PC-9 (cell line): ENCODE data around the gene CARD6. TPM values are rescaled to one million over a fixed set of nuclear protein-coding genes. Genes with fewer than 3 reads are reported as not detected.
"Not testable (repeated sequence)": the region's sequence is repeated elsewhere in the genome, so short reads cannot be mapped to it uniquely, and the experiment has no call there.

Experiments used
- Bru-seq: library from RNA; stranded (reverse); fragments of 400-500 nt; gene quantifications from one replicate; lab custom pipeline; 2021; lab: Mats Ljungman, UMichigan
- BruChase-seq, 2 experiments: library from RNA; stranded (reverse); fragments of 400-500 nt; gene quantifications; one replicate each; lab custom pipeline; 2021; lab: Mats Ljungman, UMichigan
- BruUV-seq: library from RNA; stranded (reverse); fragments of 400-500 nt; replicated peaks from 2 replicates; lab custom pipeline; 2021; lab: Mats Ljungman, UMichigan
- CTCF ChIA-PET: fragments of 300-600 bp; sonication (Branson Sonifier 250); formaldehyde crosslinking; loops from one replicate; lab custom pipeline; 2022; ENCODE audit warnings: antibody characterized with exemption; lab: Charles Lee
- POLR2A ChIA-PET: fragments of 300-600 bp; sonication (Branson Sonifier 250); formaldehyde crosslinking; loops from one replicate; lab custom pipeline; 2022; ENCODE audit warnings: antibody characterized with exemption; ENCODE audit not compliant: unreplicated experiment; lab: Charles Lee
- DNase-seq, 2 experiments: peaks; one replicate each; pipeline versions ENCODE4 v3.0.0 to v3.0.0-alpha.2; 2015 to 2022; ENCODE audit warnings: mixed read lengths in 1 of 2
- H2AFZ ChIP-seq: fragments of 200-600 bp; sonication (generic); 2 replicates; pipeline ENCODE4 v1.8.1; 2017; ENCODE audit warnings: antibody characterized with exemption
- H3F3A ChIP-seq: fragments of 200-600 bp; sonication (generic); 2 replicates; pipeline ENCODE4 v1.8.1; 2017; ENCODE audit warnings: antibody characterized with exemption, mild to moderate bottlenecking, low read depth; ENCODE audit not compliant: insufficient read depth
- H3K27ac ChIP-seq: fragments of 200-600 bp; sonication (generic); 2 replicates; pipeline ENCODE4 v1.6.1; 2016; ENCODE audit warnings: mixed run types
- H3K27me3 ChIP-seq: fragments of 200-600 bp; sonication (generic); 2 replicates; pipeline ENCODE4 v1.6.1; 2016; ENCODE audit warnings: low read depth, mixed run types; ENCODE audit not compliant: insufficient read depth
- H3K36me3 ChIP-seq: fragments of 200-600 bp; sonication (generic); 2 replicates; pipeline ENCODE4 v1.6.1; 2016; ENCODE audit warnings: low read depth, mixed run types
- H3K4me1 ChIP-seq: fragments of 200-600 bp; sonication (generic); replicated peaks from 2 replicates; pipeline ENCODE4 v1.6.1; 2016; ENCODE audit warnings: mixed run types; ENCODE audit not compliant: insufficient read depth
- H3K4me2 ChIP-seq: fragments of 200-600 bp; sonication (generic); 2 replicates; pipeline ENCODE4 v1.6.1; 2017; ENCODE audit warnings: mixed run types
- H3K4me3 ChIP-seq: fragments of 200-600 bp; sonication (generic); 2 replicates; pipeline ENCODE4 v1.6.1; 2016; ENCODE audit warnings: mixed run types
- H3K79me2 ChIP-seq: fragments of 200-600 bp; sonication (generic); 2 replicates; pipeline ENCODE4 v1.6.1; 2017; ENCODE audit warnings: low read depth, mixed run types
- H3K9me2 ChIP-seq: fragments of 200-600 bp; sonication (generic); 2 replicates; pipeline ENCODE4 v1.8.1; 2017; ENCODE audit warnings: mild to moderate bottlenecking; ENCODE audit not compliant: insufficient read depth
- H3K9me3 ChIP-seq: fragments of 200-600 bp; sonication (generic); 2 replicates; pipeline ENCODE4 v1.8.1; 2016; ENCODE audit warnings: low read depth; ENCODE audit not compliant: insufficient read depth
- H4K20me1 ChIP-seq: fragments of 200-600 bp; sonication (generic); 2 replicates; pipeline ENCODE4 v1.8.1; 2017; ENCODE audit not compliant: insufficient read depth
- EZH2 ChIP-seq: fragments of 200-600 bp; sonication (generic); IDR thresholded peaks from 2 replicates; pipeline ENCODE4 v1.8.0; 2017; ENCODE audit warnings: antibody characterized with exemption, low read depth
- intact Hi-C: fragments of 100-400 bp; cut with micrococcal nuclease; formaldehyde crosslinking; loops from one replicate; pipeline ENCODE4 v1.10.0; 2022; ENCODE audit not compliant: unreplicated experiment
- long read RNA-seq: library from polyadenylated mRNA; stranded (forward); transcript quantifications from one replicate; pipeline ENCODE4 v2.0.0, GENCODE V29; 2022
- total RNA-seq: library from RNA; stranded (reverse); gene quantifications from 2 replicates; pipeline ENCODE4 v1.2.3, GENCODE V29; 2021
- TF ChIP-seq, protein P1 (sequence below): fragments of 200-600 bp; sonication (generic); conservative IDR thresholded peaks from 2 replicates; pipeline ENCODE4 v1.6.1; 2017; ENCODE audit warnings: mixed run types, antibody characterized with exemption, mild to moderate bottlenecking, moderate library complexity

Gene CARD6, protein sequence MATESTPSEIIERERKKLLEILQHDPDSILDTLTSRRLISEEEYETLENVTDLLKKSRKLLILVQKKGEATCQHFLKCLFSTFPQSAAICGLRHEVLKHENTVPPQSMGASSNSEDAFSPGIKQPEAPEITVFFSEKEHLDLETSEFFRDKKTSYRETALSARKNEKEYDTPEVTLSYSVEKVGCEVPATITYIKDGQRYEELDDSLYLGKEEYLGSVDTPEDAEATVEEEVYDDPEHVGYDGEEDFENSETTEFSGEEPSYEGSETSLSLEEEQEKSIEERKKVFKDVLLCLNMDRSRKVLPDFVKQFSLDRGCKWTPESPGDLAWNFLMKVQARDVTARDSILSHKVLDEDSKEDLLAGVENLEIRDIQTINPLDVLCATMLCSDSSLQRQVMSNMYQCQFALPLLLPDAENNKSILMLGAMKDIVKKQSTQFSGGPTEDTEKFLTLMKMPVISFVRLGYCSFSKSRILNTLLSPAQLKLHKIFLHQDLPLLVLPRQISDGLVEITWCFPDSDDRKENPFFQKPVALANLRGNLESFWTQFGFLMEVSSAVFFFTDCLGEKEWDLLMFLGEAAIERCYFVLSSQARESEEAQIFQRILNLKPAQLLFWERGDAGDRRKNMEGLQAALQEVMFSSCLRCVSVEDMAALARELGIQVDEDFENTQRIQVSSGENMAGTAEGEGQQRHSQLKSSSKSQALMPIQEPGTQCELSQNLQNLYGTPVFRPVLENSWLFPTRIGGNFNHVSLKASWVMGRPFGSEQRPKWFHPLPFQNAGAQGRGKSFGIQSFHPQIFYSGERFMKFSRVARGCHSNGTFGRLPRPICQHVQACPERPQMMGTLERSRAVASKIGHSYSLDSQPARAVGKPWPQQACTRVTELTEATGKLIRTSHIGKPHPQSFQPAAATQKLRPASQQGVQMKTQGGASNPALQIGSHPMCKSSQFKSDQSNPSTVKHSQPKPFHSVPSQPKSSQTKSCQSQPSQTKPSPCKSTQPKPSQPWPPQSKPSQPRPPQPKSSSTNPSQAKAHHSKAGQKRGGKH
- total RNA-seq (10.8 and 16.1 TPM in 2 replicates), Bru-seq, nascent RNA (percentile 71 among the genes with signal in this experiment), BruChase-seq, experiment 1, labeled RNA remaining after a 2-hour chase (percentile 71 among the genes with signal in this experiment), BruChase-seq, experiment 2, labeled RNA remaining after a 6-hour chase (percentile 72 among the genes with signal in this experiment)
- long read RNA-seq, full-length matches to known transcripts: 14 of 19 reads
- long read RNA-seq, partial matches to known transcripts: 4 of 19 reads
- long read RNA-seq, other reads (novel, unspliced or antisense): 1 of 19 reads

DNA sequence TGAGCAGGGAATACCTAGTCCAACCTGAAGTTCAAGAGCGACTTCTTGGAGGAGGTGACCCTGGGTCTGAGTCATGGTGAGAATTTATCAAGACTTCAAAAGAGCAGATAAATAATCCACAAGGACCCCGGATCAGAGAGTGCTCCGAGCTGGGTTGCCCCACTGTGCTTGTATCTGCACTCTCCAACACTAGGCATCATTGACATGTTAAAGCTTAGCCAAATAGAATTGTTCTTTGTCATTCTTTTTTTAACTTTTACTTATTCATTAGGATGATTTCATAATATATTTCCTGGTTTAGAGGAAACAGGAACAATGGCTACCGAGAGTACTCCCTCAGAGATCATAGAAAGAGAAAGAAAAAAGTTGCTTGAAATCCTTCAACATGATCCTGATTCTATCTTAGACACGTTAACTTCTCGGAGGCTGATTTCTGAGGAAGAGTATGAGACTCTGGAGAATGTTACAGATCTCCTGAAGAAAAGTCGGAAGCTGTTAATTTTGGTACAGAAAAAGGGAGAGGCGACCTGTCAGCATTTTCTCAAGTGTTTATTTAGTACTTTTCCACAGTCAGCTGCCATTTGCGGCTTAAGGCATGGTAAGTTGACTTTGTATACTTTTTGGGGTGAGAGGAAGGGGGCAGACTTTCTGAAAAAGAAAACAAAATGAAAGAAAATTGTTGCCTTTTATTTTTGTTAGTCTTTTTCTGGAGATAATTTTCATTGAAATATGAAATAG is at the start of gene CARD6:
CARD6 (plus strand) TSS at position 300 of the 738 bp plus-strand sequence; CDS start at position 316, 16 bp downstream.
- no peaks in the 10 kb centered on the region for H3K36me3 ChIP-seq
- intact Hi-C loops: no loop called here
- CTCF ChIA-PET: interaction anchor here (1.0 kb wide), 1 partner anchor 63 kb away, joined by 3 read pairs; no protein-coding TSS in a partner anchor
- peaks cover 27% of the 10 kb centered on the region for H3F3A ChIP-seq
- TF ChIP-seq, protein P1, sequence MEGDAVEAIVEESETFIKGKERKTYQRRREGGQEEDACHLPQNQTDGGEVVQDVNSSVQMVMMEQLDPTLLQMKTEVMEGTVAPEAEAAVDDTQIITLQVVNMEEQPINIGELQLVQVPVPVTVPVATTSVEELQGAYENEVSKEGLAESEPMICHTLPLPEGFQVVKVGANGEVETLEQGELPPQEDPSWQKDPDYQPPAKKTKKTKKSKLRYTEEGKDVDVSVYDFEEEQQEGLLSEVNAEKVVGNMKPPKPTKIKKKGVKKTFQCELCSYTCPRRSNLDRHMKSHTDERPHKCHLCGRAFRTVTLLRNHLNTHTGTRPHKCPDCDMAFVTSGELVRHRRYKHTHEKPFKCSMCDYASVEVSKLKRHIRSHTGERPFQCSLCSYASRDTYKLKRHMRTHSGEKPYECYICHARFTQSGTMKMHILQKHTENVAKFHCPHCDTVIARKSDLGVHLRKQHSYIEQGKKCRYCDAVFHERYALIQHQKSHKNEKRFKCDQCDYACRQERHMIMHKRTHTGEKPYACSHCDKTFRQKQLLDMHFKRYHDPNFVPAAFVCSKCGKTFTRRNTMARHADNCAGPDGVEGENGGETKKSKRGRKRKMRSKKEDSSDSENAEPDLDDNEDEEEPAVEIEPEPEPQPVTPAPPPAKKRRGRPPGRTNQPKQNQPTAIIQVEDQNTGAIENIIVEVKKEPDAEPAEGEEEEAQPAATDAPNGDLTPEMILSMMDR: 0 out of 2 replicates have a peak, but pooled peaks have one; percentile 26
- no peak for TF ChIP-seq EZH2
- peaks cover 6% of the 10 kb centered on the region; the same call in 1 of the 2 replicates for H3K79me2 ChIP-seq
- H3K27me3 ChIP-seq: no peaks in the 10 kb centered on the region
- H3K9me2 ChIP-seq: no peaks in the 10 kb centered on the region
- peaks cover 41% of the 10 kb centered on the region for H3K4me1 ChIP-seq
- H3K9me3 ChIP-seq: no peaks in the 10 kb centered on the region
- POLR2A ChIA-PET: interaction anchor here (0.5 to 0.6 kb wide), 2 partner anchors 87 to 667 kb away, joined by 3 to 12 read pairs; no protein-coding TSS in a partner anchor
- peak within 1 kb of the TSS; percentile 85 for H3K4me2 ChIP-seq
- peak within 1 kb of the TSS; percentile 60 for H3K4me3 ChIP-seq
- H4K20me1 ChIP-seq: no peaks in the 10 kb centered on the region
- H2AFZ ChIP-seq: peak within 1 kb of the TSS; percentile 85
- DNase-seq: peak; percentile 33 to 79
- H3K27ac ChIP-seq: peak within 1 kb of the TSS; percentile 84
- BruUV-seq: TSS peak; percentile 53

- TF ChIP-seq, protein P1: no peak
- no peak for TF ChIP-seq EZH2
- no TSS peak for BruUV-seq
- no peak for DNase-seq
- H4K20me1 ChIP-seq: peaks cover 73% of the 10 kb centered on the region
- H3K4me1 ChIP-seq: peaks cover 14% of the 10 kb centered on the region
- ChIA-PET CTCF (no interaction called here), POLR2A (interaction anchor here (0.6 kb wide), 1 partner anchor 1274 kb away, joined by 3 read pairs; no protein-coding TSS in a partner anchor)
- no peak overlapping the region for H2AFZ ChIP-seq
- H3F3A ChIP-seq: peaks cover 6% of the 10 kb centered on the region; the same call in 1 of the 2 replicates
- no peak overlapping the region for H3K4me2 ChIP-seq
- H3K9me2 ChIP-seq: no peaks in the 10 kb centered on the region
- peaks cover 11% of the 10 kb centered on the region for H3K9me3 ChIP-seq
- no peak overlapping the region for H3K27ac ChIP-seq
- H3K27me3 ChIP-seq: no peaks in the 10 kb centered on the region
- peaks cover 99% of the 10 kb centered on the region for H3K79me2 ChIP-seq
- no peak overlapping the region for H3K4me3 ChIP-seq
- peaks cover 24% of the 10 kb centered on the region for H3K36me3 ChIP-seq
- intact Hi-C loops: no loop called here
Observed at GRCh38 chr5:40791715-40792139, 49.4 kb upstream of the CARD6 start.

GRCh38 chr5:40792691-40793090 is 48.5 kb upstream of the CARD6 start:
- H2AFZ ChIP-seq, H3K9me2 ChIP-seq, H3K4me2 ChIP-seq, H3K27ac ChIP-seq, intact Hi-C loops, DNase-seq, H3K4me3 ChIP-seq, BruUV-seq, CTCF ChIA-PET, H3K27me3 ChIP-seq: not testable (repeated sequence)
- H4K20me1 ChIP-seq: peaks cover 76% of the 10 kb centered on the region
- H3K36me3 ChIP-seq: peaks cover 21% of the 10 kb centered on the region
- H3K4me1 ChIP-seq: peaks cover 17% of the 10 kb centered on the region
- peaks cover 11% of the 10 kb centered on the region; the same call in 1 of the 2 replicates for H3F3A ChIP-seq
- POLR2A ChIA-PET: interaction anchor here (0.7 kb wide), 2 partner anchors 15 to 1574 kb away, joined by 3 read pairs; partner anchors contain the start of gene FYB1
- peaks cover 100% of the 10 kb centered on the region for H3K79me2 ChIP-seq
- peaks cover 11% of the 10 kb centered on the region for H3K9me3 ChIP-seq

DNA sequence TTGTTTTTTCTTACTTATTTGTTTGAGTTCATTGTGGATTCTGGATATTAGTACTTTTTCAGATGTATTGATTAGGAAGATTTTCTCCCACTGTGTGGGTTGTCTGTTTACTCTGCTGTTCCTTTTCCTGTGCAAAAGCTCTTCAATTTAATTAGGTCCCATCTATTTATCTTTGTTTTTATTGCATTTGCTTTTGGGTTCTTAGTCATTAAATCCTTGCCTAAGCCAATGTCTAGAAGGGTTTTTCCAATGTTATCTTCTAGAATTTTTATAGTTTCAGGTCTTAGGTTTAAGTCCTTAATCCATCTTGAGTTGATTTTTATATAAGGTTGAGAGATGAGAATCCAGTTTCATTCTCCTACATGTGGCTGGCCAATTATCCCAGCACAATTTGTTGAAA is 46.8 kb upstream of the CARD6 start:
- H3K9me3 ChIP-seq, intact Hi-C loops, H2AFZ ChIP-seq, BruUV-seq, H3K27me3 ChIP-seq, POLR2A ChIA-PET, H3K9me2 ChIP-seq, H3K4me3 ChIP-seq, H3K27ac ChIP-seq, H3K4me2 ChIP-seq, DNase-seq: not testable (repeated sequence)
- CTCF ChIA-PET: interaction anchor here (0.8 kb wide), 1 partner anchor 16 kb away, joined by 6 read pairs; no protein-coding TSS in a partner anchor
- peaks cover 11% of the 10 kb centered on the region; the same call in 1 of the 2 replicates for H3K36me3 ChIP-seq
- H4K20me1 ChIP-seq: peaks cover 71% of the 10 kb centered on the region
- H3F3A ChIP-seq: peaks cover 22% of the 10 kb centered on the region
- peaks cover 89% of the 10 kb centered on the region for H3K79me2 ChIP-seq
- H3K4me1 ChIP-seq: peaks cover 21% of the 10 kb centered on the region
